KOPT-K1 (cell line): Measurements from ENCODE around the gene ABCC4.
"Not testable (repeated sequence)": the region's sequence is repeated elsewhere in the genome, so short reads cannot be mapped to it uniquely, and the experiment has no call there.

ENCODE experiments used
- H3K27ac ChIP-seq: fragments of 200-600 bp; sonication (generic); 2 replicates; pipeline ENCODE4 v1.5.1; 2016; ENCODE audit warnings: antibody characterized with exemption, mild to moderate bottlenecking, low read depth, low read length; ENCODE audit not compliant: poor library complexity, severe bottlenecking
- H3K36me3 ChIP-seq: fragments of 200-600 bp; sonication (generic); 2 replicates; pipeline ENCODE4 v1.5.1; 2017; ENCODE audit warnings: antibody characterized with exemption, mild to moderate bottlenecking, low read length, moderate library complexity; ENCODE audit not compliant: insufficient read depth
- H3K9me3 ChIP-seq: fragments of 200-600 bp; sonication (generic); 2 replicates; pipeline ENCODE4 v1.5.1; 2017; ENCODE audit warnings: antibody characterized with exemption, low read length, mild to moderate bottlenecking; ENCODE audit not compliant: insufficient read depth, poor library complexity, severe bottlenecking

ABCC4 gene

GRCh38 chr13:95275322-95276036, 25.8 kb downstream of the ABCC4 start:
- H3K27ac ChIP-seq, result no peak overlapping the region
- no peaks in the 10 kb centered on the region for H3K9me3 ChIP-seq

GRCh38 chr13:95273592-95274132, 27.6 kb downstream of the ABCC4 start:
- not testable (repeated sequence) for H3K36me3 ChIP-seq, H3K27ac ChIP-seq, H3K9me3 ChIP-seq

More at GRCh38 chr13:95275322-95276036, 25.8 kb downstream of the ABCC4 start:
- H3K36me3 ChIP-seq, result no peaks in the 10 kb centered on the region

DNA sequence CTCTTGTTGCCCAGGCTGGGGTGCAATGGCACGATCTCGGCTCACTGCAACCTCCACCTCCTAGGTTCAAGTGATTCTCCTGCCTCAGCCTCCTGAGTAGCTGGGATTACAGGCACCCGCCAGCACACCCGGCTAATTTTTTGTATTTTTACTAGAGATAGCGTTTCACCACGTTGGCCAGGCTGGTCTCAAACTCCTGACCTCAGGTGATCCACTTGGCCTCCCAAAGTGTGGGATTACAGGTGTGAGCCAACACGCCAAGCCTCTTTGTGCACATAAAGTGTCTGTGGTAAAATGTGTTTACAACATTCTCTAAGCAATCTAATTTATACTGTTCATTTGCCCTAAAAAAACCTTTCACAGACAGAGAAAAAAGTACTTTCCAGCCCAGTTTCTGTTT, 29.2 kb downstream of the ABCC4 start:
- not testable (repeated sequence) for H3K27ac ChIP-seq, H3K36me3 ChIP-seq, H3K9me3 ChIP-seq

- Histone ChIP-seq H3K9me3 (no peaks in the 10 kb centered on the region), H3K36me3 (no peaks in the 10 kb centered on the region), H3K27ac (no peak overlapping the region)
These were observed 31.5 kb downstream of the ABCC4 start for GRCh38 chr13:95269756-95270155.

DNA sequence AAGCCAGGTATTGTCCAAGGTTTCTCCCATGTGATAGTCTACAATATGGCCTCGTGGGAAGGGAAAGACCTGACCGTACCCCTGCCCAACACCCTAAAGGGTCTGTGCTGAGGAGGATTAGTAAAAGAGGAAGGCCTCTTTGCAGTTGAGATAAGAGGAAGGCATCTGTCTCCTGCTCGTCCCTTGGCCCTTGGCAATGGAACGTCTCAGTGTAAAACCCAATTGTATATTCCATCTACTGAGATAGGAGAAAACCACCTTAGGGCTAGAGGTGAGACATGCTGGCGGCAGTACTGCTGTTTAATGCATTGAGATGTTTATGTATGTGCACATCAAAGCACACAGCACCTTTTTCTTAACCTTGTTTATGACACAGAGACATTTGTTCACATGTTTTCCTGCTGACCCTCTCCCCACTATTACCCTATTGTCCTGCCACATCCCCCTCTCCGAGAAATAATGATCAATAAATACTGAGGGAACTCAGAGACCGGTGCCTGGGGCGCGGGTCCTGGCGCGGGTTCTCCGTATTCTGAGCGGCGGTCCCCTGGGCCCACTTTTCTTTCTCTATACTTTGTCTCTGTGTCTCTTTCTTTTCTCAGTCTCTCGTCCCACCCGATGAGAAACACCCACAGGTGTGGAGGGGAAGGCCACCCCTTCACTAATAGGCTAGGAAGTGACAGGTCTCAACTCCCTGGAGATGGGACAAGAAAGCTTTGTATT, 32.7 kb downstream of the ABCC4 start:
- not testable (repeated sequence) for H3K27ac ChIP-seq, H3K36me3 ChIP-seq, H3K9me3 ChIP-seq

GRCh38 chr13:95267662-95268342, 33.4 kb downstream of the ABCC4 start:
- Histone ChIP-seq H3K36me3 (no peaks in the 10 kb centered on the region), H3K27ac (no peak overlapping the region), H3K9me3 (no peaks in the 10 kb centered on the region)

- Histone ChIP-seq H3K36me3 (no peaks in the 10 kb centered on the region), H3K27ac (no peak overlapping the region), H3K9me3 (no peaks in the 10 kb centered on the region)
These were observed 37.0 kb downstream of the ABCC4 start for GRCh38 chr13:95264225-95264624.

DNA sequence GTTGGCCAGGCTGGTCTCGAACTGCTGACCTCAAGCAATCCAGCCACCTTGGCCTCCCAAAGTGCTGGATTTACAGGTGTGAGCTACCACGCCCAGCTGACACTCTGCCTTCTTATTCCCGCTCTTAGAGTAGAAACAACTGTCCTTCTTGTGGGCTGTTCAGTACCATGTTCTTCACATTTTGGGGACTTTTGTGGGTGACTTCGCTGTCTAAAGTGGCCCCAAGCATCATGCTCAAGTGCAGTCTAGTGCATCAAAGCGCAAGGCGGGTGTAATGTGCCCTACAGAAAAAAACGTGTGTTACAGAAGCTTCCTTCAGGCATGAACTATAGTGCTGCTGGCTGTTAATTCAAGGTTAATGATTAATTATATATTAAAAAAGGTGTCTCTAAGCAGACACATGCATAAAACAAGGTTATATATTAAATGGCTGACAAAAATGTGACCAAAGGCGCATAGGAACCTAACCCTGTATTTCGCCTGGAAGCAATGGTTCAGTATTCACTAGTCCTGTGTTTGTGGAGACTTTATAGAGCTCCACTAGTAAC, 38.3 kb downstream of the ABCC4 start:
- H3K36me3 ChIP-seq, result no peaks in the 10 kb centered on the region
- no peaks in the 10 kb centered on the region for H3K9me3 ChIP-seq
- no peak overlapping the region for H3K27ac ChIP-seq

DNA sequence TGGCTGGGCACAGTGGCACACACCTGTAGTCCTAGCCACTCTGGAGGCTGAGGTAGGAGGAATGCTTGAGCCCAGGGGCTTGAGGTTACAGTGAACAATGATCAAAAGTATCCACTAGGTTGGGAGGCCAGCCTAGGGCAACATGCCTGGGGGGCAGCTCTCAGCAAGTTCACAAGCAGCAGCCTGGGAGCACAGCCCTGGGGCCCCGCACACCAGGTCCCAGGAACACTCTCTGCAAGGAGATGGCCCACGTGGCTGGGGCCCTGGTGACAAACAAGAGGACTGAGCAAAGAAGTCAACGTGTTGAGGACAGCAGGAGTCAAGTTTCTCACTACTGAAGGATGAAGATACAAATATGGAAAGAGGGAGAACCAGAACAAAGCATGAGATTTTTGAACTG, 39.3 kb downstream of the ABCC4 start:
- H3K36me3 ChIP-seq, result no peaks in the 10 kb centered on the region
- no peak overlapping the region for H3K27ac ChIP-seq
- no peaks in the 10 kb centered on the region for H3K9me3 ChIP-seq

- Histone ChIP-seq H3K27ac (no peak overlapping the region), H3K9me3 (no peaks in the 10 kb centered on the region), H3K36me3 (no peaks in the 10 kb centered on the region)
These were observed 41.2 kb downstream of the ABCC4 start for GRCh38 chr13:95260031-95260525.

- H3K27ac ChIP-seq, result no peak overlapping the region
- H3K9me3 ChIP-seq, result no peaks in the 10 kb centered on the region
- no peaks in the 10 kb centered on the region for H3K36me3 ChIP-seq
These were observed 42.5 kb downstream of the ABCC4 start for GRCh38 chr13:95258619-95259194.

DNA sequence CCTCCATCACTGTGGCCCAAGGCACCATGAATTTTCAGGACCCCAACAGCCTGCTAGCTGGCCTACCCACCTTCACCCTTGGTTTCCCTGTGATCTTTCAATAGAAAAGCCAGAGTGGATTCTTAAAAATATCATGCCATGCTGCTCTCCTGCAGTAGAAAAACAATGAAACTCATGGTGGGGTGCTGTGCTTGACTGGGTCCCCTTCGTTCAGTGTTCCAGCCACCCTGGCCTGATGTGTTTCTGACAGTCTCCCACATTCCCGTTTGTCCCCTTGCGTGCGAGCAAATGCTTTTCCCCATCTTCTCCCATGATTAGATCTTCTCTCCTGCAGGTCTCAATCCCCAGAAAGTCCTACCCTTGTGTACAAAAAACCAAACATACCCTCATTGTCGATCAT, 43.2 kb downstream of the ABCC4 start:
- Histone ChIP-seq H3K27ac (no peak overlapping the region), H3K9me3 (no peaks in the 10 kb centered on the region), H3K36me3 (no peaks in the 10 kb centered on the region)

DNA sequence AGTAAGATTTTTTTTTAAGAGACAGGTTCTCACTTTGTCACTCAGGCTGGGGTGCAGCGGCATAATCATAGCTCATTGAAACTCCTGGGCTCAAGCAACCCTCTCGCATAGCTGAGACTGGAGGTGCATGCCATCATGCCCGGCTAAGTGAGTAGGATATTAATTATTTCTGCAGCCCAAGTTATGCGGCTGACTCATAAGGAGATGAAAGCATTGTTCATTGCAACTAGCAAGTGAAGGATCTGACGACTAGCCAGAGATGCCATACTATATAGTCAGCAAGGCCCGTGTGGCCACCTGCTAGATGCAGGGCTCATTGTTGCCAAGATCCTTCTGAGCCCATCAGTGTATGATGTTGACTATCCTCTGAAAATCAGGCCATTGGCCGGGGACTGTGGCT, 45.2 kb downstream of the ABCC4 start:
- Histone ChIP-seq H3K27ac (no peak overlapping the region), H3K9me3 (no peaks in the 10 kb centered on the region), H3K36me3 (no peaks in the 10 kb centered on the region)

GRCh38 chr13:95255072-95255732, 46.0 kb downstream of the ABCC4 start:
- H3K36me3 ChIP-seq, result no peaks in the 10 kb centered on the region
- no peaks in the 10 kb centered on the region for H3K9me3 ChIP-seq
- no peak overlapping the region for H3K27ac ChIP-seq
